Common myeloid progenitor, CD34-positive (primary cell): ENCODE results near the gene USH2A.

Source experiments
- CTCF ChIA-PET: fragments of 350-600 bp; sonication (Branson Sonifier 250); formaldehyde crosslinking; loops from one replicate; lab custom pipeline; 2021; ENCODE audit warnings: antibody characterized with exemption; lab: Charles Lee
- POLR2A ChIA-PET: fragments of 350-600 bp; sonication (Branson Sonifier 250); formaldehyde crosslinking; loops from one replicate; lab custom pipeline; 2021; ENCODE audit warnings: antibody characterized with exemption; lab: Charles Lee
- DNase-seq, 3 donors: peaks; one replicate each; pipeline versions ENCODE4 v3.0.0 to v3.0.0-alpha.2; 2013
- H3K27ac ChIP-seq, 2 experiments: 1 replicate in 1 of 2; 2 replicates in 1 of 2; pipeline ENCODE4 v1.7.0; 2013; ENCODE audit warnings: inconsistent platforms in 2 of 2, low read length in 2 of 2, mild to moderate bottlenecking in 2 of 2, low read depth in 1 of 2, moderate library complexity in 1 of 2; ENCODE audit not compliant: severe bottlenecking in 2 of 2, insufficient read depth in 1 of 2, poor library complexity in 1 of 2
- H3K27me3 ChIP-seq, 5 experiments: replicated peaks in 2 of 5; 1 replicate in 3 of 5; 2 replicates in 2 of 5; pipeline versions ENCODE4 v1.6.1 to v1.7.0; 2013; ENCODE audit warnings: low read length in 4 of 5, mild to moderate bottlenecking in 2 of 5, moderate library complexity in 2 of 5, inconsistent platforms in 1 of 5; ENCODE audit not compliant: insufficient read depth in 5 of 5, control insufficient read depth in 4 of 5
- H3K36me3 ChIP-seq, 4 experiments: 1 replicate in 2 of 4; 2 replicates in 2 of 4; pipeline versions ENCODE4 v1.6.1 to v1.7.0; 2013; ENCODE audit warnings: low read length in 3 of 4, control low read depth in 1 of 4, mild to moderate bottlenecking in 1 of 4; ENCODE audit not compliant: control insufficient read depth in 4 of 4, insufficient read depth in 4 of 4
- H3K4me1 ChIP-seq, 4 experiments: 1 replicate in 3 of 4; 2 replicates in 1 of 4; pipeline versions ENCODE4 v1.6.1 to v1.7.1; 2013; ENCODE audit warnings: low read length in 3 of 4, mild to moderate bottlenecking in 3 of 4, control low read depth in 1 of 4, inconsistent platforms in 1 of 4, moderate library complexity in 1 of 4; ENCODE audit not compliant: control insufficient read depth in 4 of 4, insufficient read depth in 4 of 4; ENCODE audit errors: control extremely low read depth in 1 of 4
- H3K4me3 ChIP-seq, 7 experiments: 1 replicate in 4 of 7; 2 replicates in 3 of 7; pipeline versions ENCODE4 v1.5.1 to v1.7.0; 2013; ENCODE audit warnings: mild to moderate bottlenecking in 7 of 7, low read length in 6 of 7, moderate library complexity in 6 of 7, inconsistent platforms in 2 of 7, low read depth in 2 of 7, control low read depth in 1 of 7; ENCODE audit not compliant: insufficient read depth in 4 of 7, control insufficient read depth in 1 of 7; ENCODE audit errors: extremely low read depth in 1 of 7
- H3K9me3 ChIP-seq, 5 experiments: 1 replicate in 4 of 5; 2 replicates in 1 of 5; pipeline versions ENCODE4 v1.6.1 to v1.7.1; 2013; ENCODE audit warnings: low read length in 4 of 5, mild to moderate bottlenecking in 2 of 5, inconsistent platforms in 1 of 5, low read depth in 1 of 5, moderate library complexity in 1 of 5; ENCODE audit not compliant: control insufficient read depth in 4 of 5, insufficient read depth in 2 of 5; ENCODE audit errors: control extremely low read depth in 1 of 5
- WGBS: methylation state at CpG from one replicate; pipeline ENCODE4 v1.1.5; 2013; ENCODE audit not compliant: insufficient coverage; 5-methylcytosine and 5-hydroxymethylcytosine counted together

Gene USH2A

GRCh38 chr1:215987092-215987875 lies 436.0 kb downstream of the USH2A start:
- Histone ChIP-seq H3K4me3 (no peak overlapping the region), H3K36me3 (no peaks in the 10 kb centered on the region), H3K9me3 (no peaks in the 10 kb centered on the region), H3K27ac (no peak overlapping the region), H3K4me1 (no peaks in the 10 kb centered on the region), H3K27me3 (no peaks in the 10 kb centered on the region)
- DNase-seq: no peak
- ChIA-PET POLR2A (no interaction called here), CTCF (interaction anchor here (0.7 to 1.2 kb wide), 2 partner anchors 9 to 1871 kb away, joined by 3 read pairs; no protein-coding TSS in a partner anchor)
- WGBS: 89% methylated on average over 5 of the region's 7 CpGs

- no peak overlapping the region for H3K4me3 ChIP-seq
- ChIA-PET CTCF (no interaction called here), POLR2A (no interaction called here)
- H3K4me1 ChIP-seq: no peaks in the 10 kb centered on the region
- WGBS: 100% methylated on average over 1 of the region's 1 CpG
- no peak overlapping the region for H3K27ac ChIP-seq
- H3K36me3 ChIP-seq: no peaks in the 10 kb centered on the region
- no peak for DNase-seq
- no peaks in the 10 kb centered on the region for H3K27me3 ChIP-seq
- H3K9me3 ChIP-seq: no peaks in the 10 kb centered on the region
These were observed 436.8 kb downstream of the USH2A start for GRCh38 chr1:215986401-215986800.

GRCh38 chr1:215983680-215984079 lies 439.6 kb downstream of the USH2A start:
- 70% methylated on average over 2 of the region's 2 CpGs for WGBS
- H3K4me1 ChIP-seq: no peaks in the 10 kb centered on the region
- H3K27me3 ChIP-seq: no peaks in the 10 kb centered on the region
- H3K27ac ChIP-seq: no peak overlapping the region
- no peak overlapping the region for H3K4me3 ChIP-seq
- ChIA-PET CTCF (no interaction called here), POLR2A (no interaction called here)
- no peak for DNase-seq
- no peaks in the 10 kb centered on the region for H3K9me3 ChIP-seq
- no peaks in the 10 kb centered on the region for H3K36me3 ChIP-seq

- Histone ChIP-seq H3K9me3 (peaks cover 0 to 2% (median 0%) of the 10 kb centered on the region in 5 experiments), H3K36me3 (no peaks in the 10 kb centered on the region), H3K27ac (no peak overlapping the region), H3K27me3 (no peaks in the 10 kb centered on the region), H3K4me3 (no peak overlapping the region), H3K4me1 (no peaks in the 10 kb centered on the region)
- 63% methylated on average over 5 of the region's 10 CpGs for WGBS
- ChIA-PET CTCF (no interaction called here), POLR2A (no interaction called here)
- no peak for DNase-seq
These were observed 451.3 kb downstream of the USH2A start for GRCh38 chr1:215971793-215972441.

GRCh38 chr1:215970406-215970805 lies 452.8 kb downstream of the USH2A start:
- Histone ChIP-seq H3K9me3 (peaks cover 0 to 2% (median 0%) of the 10 kb centered on the region in 5 experiments), H3K27me3 (no peaks in the 10 kb centered on the region), H3K27ac (no peak overlapping the region), H3K4me3 (no peak overlapping the region), H3K4me1 (no peaks in the 10 kb centered on the region), H3K36me3 (no peaks in the 10 kb centered on the region)
- DNase-seq: no peak
- POLR2A ChIA-PET: no interaction called here
- CTCF ChIA-PET: no interaction called here
- no CpG with 5 or more reads among the region's 6 CpGs for WGBS

- Histone ChIP-seq H3K4me3 (no peak overlapping the region), H3K27ac (no peak overlapping the region), H3K27me3 (no peaks in the 10 kb centered on the region), H3K4me1 (no peaks in the 10 kb centered on the region), H3K9me3 (no peaks in the 10 kb centered on the region), H3K36me3 (no peaks in the 10 kb centered on the region)
- no peak for DNase-seq
- 97% methylated on average over 8 of the region's 9 CpGs for WGBS
- POLR2A ChIA-PET: no interaction called here
- CTCF ChIA-PET: no interaction called here
These were observed 459.6 kb downstream of the USH2A start for GRCh38 chr1:215963621-215964020.

- POLR2A ChIA-PET: no interaction called here
- no peaks in the 10 kb centered on the region for H3K9me3 ChIP-seq
- H3K4me3 ChIP-seq: no peak overlapping the region
- H3K36me3 ChIP-seq: no peaks in the 10 kb centered on the region
- no peak overlapping the region for H3K27ac ChIP-seq
- no peaks in the 10 kb centered on the region for H3K4me1 ChIP-seq
- H3K27me3 ChIP-seq: no peaks in the 10 kb centered on the region
- CTCF ChIA-PET: no interaction called here
- no peak for DNase-seq
- 78% methylated on average over 1 of the region's 1 CpG for WGBS
These were observed 460.2 kb downstream of the USH2A start for GRCh38 chr1:215963040-215963439.
